GM21528 (cell line): ENCODE data around the gene SRP72.
A peak's percentile ranks its signal among the peaks of the same experiment; 100 is the strongest.

Experiments
- ATAC-seq: cut with Tn5 transposase; IDR thresholded peaks from one replicate; pipeline ENCODE4 v1.9.1; 2021; ENCODE audit warnings: mild to moderate bottlenecking, moderate library complexity; ENCODE audit not compliant: unreplicated experiment, low FRiP score

Gene SRP72

DNA sequence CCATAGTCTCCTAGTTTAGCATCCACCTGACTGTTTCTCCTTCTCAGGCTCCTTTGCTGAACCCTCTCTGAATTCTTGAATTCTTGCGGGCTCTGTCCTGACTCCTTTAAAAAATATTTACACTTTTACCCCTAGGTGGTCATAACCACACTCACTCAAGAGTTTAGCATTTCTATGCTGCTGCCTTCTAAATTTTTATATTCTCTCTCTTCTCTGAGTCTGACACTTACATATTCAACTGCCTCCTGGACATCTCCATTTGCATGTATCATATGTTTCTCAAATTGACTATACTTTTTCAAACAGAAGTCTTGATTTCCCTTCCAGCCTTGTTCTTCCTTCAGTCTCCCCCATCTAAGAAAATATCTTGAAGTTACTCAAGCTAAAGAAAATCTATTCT is 69.7 kb downstream of the SRP72 start:
- ATAC-seq = no peak

DNA sequence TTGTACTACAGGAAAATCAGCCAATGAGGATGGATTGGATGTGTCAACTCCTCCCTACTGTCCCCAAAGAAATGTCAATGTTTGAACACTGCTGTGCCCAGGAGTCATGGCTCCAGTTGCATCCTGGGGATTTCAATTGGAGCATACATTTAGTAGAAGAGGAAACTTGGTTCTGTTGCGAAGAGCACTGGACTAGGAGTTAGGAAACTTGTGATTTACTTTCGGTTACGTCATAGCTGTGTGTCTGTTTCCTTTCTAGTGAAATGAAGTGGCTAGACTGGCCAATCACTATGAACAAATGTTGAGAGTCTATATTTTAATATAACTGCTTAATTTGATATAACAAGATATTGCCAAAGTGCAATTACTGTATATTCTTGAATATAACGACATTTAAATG is 73.4 kb downstream of the SRP72 start:
- ATAC-seq = no peak

DNA sequence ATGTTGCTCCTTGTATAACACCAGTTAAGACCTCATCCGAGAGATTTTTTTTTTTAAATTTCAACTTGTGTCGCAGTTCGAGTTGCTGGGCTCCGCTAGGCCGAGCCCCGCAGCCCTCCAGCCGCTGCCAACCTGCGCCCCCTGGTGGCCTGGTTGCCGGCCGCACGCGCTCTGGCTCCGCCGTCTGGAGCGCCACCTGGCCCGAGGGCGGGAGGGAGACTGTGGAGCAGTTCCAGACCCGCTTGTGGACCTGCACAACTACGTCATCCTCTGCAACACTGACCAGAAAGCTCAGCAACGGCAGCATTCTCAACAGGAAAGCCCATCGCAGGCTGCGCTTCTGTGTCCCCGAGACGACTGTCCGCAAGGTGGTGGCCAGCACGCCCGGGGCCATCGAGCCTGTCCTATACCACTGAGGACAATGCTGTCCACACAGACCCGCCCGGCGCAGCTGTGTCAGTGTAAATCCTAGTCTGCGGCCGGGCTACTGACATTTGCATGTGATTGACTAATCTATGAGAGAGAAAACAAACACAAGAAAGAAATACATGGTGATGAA is 77.2 kb downstream of the SRP72 start:
- peak; percentile 99 for ATAC-seq

DNA sequence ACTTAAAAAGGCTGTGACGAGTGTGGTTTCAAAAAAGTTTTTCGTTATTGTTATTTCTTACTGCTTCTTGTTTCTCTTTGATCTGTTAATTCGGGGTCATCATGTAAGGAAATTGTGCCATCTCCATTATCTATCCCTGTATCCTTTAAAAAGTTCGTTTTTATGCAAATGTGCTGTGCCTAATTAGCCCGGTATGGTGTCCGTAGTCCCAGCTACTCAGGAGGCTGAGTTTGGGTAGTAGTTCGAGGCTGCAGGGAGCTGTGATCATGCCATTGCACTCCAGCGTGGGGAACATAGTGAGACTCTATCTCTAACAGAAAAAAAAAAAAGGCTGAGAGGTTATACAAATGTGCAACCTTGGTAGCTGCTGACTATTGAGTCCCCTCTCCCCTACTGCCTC is 83.2 kb downstream of the SRP72 start:
- no peak for ATAC-seq

DNA sequence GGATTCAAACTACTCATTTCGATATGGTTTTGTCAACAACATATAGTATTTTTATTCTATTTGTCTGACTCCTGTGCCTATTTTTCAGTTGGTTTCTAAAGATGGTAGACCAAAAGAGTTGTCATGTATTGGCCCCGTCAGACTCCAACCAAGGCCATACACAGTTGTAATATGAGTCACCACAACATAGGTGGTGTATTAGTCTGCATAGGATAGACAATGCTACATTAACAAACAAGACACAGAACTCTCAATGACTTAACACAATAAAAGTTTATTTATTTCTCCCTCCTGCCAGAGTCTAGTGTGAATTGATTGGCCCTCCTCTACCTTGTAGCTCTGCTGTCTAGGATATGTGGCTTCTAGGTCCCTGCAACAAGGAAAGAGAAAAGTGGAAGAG is 84.1 kb downstream of the SRP72 start:
- no peak for ATAC-seq

DNA sequence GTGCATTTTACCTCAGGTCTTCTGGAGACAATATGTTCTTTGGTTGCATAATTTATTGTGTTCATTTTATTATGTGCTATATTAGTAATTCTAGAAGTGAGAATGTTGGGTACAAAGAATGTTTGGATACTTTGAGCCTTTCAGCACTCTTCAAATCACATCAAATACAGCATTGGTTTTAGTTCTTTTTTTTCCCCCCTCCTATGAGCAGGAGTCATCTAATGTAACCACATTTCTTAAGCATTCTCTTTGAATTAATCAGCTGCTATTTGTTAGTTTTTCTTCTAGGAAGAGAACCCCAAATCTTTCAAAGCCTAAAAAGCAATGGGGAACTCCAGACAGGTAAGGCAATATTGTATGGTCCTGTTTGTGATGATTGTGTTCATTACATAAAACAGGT is 84.9 kb downstream of the SRP72 start:
- ATAC-seq = no peak
